ENCODE results near the gene C3orf38. TPM values are rescaled to one million over a fixed set of nuclear protein-coding genes. Genes with fewer than 3 reads are reported as not detected.

C3orf38 gene
- total and polyA plus RNA-seq, 9 of the 15 experiments (the other 6 are each of a cell fraction or from before 2014, with no cell fraction given) = 8.7 to 22.1 (median 16.2) TPM

DNA sequence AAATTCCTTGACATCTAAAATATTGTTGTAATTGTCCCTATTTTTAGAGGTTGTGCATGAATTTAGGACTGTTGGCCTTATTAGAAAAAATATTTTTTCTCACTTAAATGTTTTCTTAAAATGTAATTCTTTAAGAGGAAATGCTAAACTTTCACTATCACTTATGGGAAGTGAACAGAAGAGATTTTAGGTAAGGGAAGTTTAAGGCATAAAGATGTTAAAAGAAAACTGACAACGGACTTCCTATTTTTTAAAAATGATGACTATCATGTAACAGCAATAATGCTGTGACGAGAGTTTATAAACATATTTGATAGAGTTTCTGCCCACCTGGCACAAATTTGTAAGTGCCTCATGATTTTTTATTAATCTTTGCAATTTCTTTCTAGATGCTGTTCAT, 3.1 kb downstream of the C3orf38 start (continued):
- TF ChIP-seq, protein P1, sequence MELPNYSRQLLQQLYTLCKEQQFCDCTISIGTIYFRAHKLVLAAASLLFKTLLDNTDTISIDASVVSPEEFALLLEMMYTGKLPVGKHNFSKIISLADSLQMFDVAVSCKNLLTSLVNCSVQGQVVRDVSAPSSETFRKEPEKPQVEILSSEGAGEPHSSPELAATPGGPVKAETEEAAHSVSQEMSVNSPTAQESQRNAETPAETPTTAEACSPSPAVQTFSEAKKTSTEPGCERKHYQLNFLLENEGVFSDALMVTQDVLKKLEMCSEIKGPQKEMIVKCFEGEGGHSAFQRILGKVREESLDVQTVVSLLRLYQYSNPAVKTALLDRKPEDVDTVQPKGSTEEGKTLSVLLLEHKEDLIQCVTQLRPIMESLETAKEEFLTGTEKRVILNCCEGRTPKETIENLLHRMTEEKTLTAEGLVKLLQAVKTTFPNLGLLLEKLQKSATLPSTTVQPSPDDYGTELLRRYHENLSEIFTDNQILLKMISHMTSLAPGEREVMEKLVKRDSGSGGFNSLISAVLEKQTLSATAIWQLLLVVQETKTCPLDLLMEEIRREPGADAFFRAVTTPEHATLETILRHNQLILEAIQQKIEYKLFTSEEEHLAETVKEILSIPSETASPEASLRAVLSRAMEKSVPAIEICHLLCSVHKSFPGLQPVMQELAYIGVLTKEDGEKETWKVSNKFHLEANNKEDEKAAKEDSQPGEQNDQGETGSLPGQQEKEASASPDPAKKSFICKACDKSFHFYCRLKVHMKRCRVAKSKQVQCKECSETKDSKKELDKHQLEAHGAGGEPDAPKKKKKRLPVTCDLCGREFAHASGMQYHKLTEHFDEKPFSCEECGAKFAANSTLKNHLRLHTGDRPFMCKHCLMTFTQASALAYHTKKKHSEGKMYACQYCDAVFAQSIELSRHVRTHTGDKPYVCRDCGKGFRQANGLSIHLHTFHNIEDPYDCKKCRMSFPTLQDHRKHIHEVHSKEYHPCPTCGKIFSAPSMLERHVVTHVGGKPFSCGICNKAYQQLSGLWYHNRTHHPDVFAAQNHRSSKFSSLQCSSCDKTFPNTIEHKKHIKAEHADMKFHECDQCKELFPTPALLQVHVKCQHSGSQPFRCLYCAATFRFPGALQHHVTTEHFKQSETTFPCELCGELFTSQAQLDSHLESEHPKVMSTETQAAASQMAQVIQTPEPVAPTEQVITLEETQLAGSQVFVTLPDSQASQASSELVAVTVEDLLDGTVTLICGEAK (IDR thresholded peaks at IDR 0.05) = no peak
- TF ChIP-seq, protein P1 (CRISPR knock-in tag; IDR thresholded peaks at IDR 0.05) = no peak
- TF ChIP-seq CREM (IDR thresholded peaks at IDR 0.05; ENCODE audit: low read depth) = no peak
- TF ChIP-seq WHSC1 (IDR thresholded peaks at IDR 0.05; ENCODE audit: low read length) = no peak
- TF ChIP-seq, protein P2, sequence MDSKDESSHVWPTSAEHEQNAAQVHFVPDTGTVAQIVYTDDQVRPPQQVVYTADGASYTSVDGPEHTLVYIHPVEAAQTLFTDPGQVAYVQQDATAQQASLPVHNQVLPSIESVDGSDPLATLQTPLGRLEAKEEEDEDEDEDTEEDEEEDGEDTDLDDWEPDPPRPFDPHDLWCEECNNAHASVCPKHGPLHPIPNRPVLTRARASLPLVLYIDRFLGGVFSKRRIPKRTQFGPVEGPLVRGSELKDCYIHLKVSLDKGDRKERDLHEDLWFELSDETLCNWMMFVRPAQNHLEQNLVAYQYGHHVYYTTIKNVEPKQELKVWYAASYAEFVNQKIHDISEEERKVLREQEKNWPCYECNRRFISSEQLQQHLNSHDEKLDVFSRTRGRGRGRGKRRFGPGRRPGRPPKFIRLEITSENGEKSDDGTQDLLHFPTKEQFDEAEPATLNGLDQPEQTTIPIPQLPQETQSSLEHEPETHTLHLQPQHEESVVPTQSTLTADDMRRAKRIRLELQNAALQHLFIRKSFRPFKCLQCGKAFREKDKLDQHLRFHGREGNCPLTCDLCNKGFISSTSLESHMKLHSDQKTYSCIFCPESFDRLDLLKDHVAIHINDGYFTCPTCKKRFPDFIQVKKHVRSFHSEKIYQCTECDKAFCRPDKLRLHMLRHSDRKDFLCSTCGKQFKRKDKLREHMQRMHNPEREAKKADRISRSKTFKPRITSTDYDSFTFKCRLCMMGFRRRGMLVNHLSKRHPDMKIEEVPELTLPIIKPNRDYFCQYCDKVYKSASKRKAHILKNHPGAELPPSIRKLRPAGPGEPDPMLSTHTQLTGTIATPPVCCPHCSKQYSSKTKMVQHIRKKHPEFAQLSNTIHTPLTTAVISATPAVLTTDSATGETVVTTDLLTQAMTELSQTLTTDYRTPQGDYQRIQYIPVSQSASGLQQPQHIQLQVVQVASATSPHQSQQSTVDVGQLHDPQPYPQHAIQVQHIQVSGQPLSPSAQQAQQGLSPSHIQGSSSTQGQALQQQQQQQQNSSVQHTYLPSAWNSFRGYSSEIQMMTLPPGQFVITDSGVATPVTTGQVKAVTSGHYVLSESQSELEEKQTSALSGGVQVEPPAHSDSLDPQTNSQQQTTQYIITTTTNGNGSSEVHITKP (IDR thresholded peaks at IDR 0.05; ENCODE audit: partially characterized antibody) = no peak
- no peak for TF ChIP-seq SETDB1 (IDR thresholded peaks at IDR 0.05; ENCODE audit: low read length)
- TF ChIP-seq ZNF324 (CRISPR knock-in tag; IDR thresholded peaks at IDR 0.05) = no peak
- TF ChIP-seq FOSL1 (tag; conservative IDR thresholded peaks at IDR 0.05) = no peak
- TF ChIP-seq, protein P3, sequence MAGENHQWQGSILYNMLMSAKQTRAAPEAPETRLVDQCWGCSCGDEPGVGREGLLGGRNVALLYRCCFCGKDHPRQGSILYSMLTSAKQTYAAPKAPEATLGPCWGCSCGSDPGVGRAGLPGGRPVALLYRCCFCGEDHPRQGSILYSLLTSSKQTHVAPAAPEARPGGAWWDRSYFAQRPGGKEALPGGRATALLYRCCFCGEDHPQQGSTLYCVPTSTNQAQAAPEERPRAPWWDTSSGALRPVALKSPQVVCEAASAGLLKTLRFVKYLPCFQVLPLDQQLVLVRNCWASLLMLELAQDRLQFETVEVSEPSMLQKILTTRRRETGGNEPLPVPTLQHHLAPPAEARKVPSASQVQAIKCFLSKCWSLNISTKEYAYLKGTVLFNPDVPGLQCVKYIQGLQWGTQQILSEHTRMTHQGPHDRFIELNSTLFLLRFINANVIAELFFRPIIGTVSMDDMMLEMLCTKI (IDR thresholded peaks at IDR 0.05; ENCODE audit: partially characterized antibody) = no peak
